SH-SY5Y (cell line): Measurements from ENCODE around the gene GATB.

Experiments
- GATA2 ChIP-seq: IDR thresholded peaks from 2 replicates; pipeline ENCODE4 v1.6.1; 2011; ENCODE audit warnings: mild to moderate bottlenecking, low read depth, low read length
- GATA3 ChIP-seq: IDR thresholded peaks from 2 replicates; pipeline ENCODE4 v1.6.1; 2011; ENCODE audit warnings: low read depth, mild to moderate bottlenecking, low read length, moderate library complexity

- TF ChIP-seq GATA2 (no peak), GATA3 (no peak)
Measured at GRCh38 chr4:151674804-151675391, 85.9 kb downstream of the GATB start.
